Common myeloid progenitor, CD34-positive (primary cell): ENCODE measurements around the gene PTPRG.

ENCODE experiments used
- CTCF ChIA-PET: fragments of 350-600 bp; sonication (Branson Sonifier 250); formaldehyde crosslinking; loops from one replicate; lab custom pipeline; 2021; ENCODE audit warnings: antibody characterized with exemption; lab: Charles Lee
- POLR2A ChIA-PET: fragments of 350-600 bp; sonication (Branson Sonifier 250); formaldehyde crosslinking; loops from one replicate; lab custom pipeline; 2021; ENCODE audit warnings: antibody characterized with exemption; lab: Charles Lee
- DNase-seq, 3 donors: peaks; one replicate each; pipeline versions ENCODE4 v3.0.0 to v3.0.0-alpha.2; 2013
- H3K27ac ChIP-seq, 2 experiments: 1 replicate in 1 of 2; 2 replicates in 1 of 2; pipeline ENCODE4 v1.7.0; 2013; ENCODE audit warnings: inconsistent platforms in 2 of 2, low read length in 2 of 2, mild to moderate bottlenecking in 2 of 2, low read depth in 1 of 2, moderate library complexity in 1 of 2; ENCODE audit not compliant: severe bottlenecking in 2 of 2, insufficient read depth in 1 of 2, poor library complexity in 1 of 2
- H3K27me3 ChIP-seq, 5 experiments: replicated peaks in 2 of 5; 1 replicate in 3 of 5; 2 replicates in 2 of 5; pipeline versions ENCODE4 v1.6.1 to v1.7.0; 2013; ENCODE audit warnings: low read length in 4 of 5, mild to moderate bottlenecking in 2 of 5, moderate library complexity in 2 of 5, inconsistent platforms in 1 of 5; ENCODE audit not compliant: insufficient read depth in 5 of 5, control insufficient read depth in 4 of 5
- H3K36me3 ChIP-seq, 4 experiments: 1 replicate in 2 of 4; 2 replicates in 2 of 4; pipeline versions ENCODE4 v1.6.1 to v1.7.0; 2013; ENCODE audit warnings: low read length in 3 of 4, control low read depth in 1 of 4, mild to moderate bottlenecking in 1 of 4; ENCODE audit not compliant: control insufficient read depth in 4 of 4, insufficient read depth in 4 of 4
- H3K4me1 ChIP-seq, 4 experiments: 1 replicate in 3 of 4; 2 replicates in 1 of 4; pipeline versions ENCODE4 v1.6.1 to v1.7.1; 2013; ENCODE audit warnings: low read length in 3 of 4, mild to moderate bottlenecking in 3 of 4, control low read depth in 1 of 4, inconsistent platforms in 1 of 4, moderate library complexity in 1 of 4; ENCODE audit not compliant: control insufficient read depth in 4 of 4, insufficient read depth in 4 of 4; ENCODE audit errors: control extremely low read depth in 1 of 4
- H3K4me3 ChIP-seq, 7 experiments: 1 replicate in 4 of 7; 2 replicates in 3 of 7; pipeline versions ENCODE4 v1.5.1 to v1.7.0; 2013; ENCODE audit warnings: mild to moderate bottlenecking in 7 of 7, low read length in 6 of 7, moderate library complexity in 6 of 7, inconsistent platforms in 2 of 7, low read depth in 2 of 7, control low read depth in 1 of 7; ENCODE audit not compliant: insufficient read depth in 4 of 7, control insufficient read depth in 1 of 7; ENCODE audit errors: extremely low read depth in 1 of 7
- H3K9me3 ChIP-seq, 5 experiments: 1 replicate in 4 of 5; 2 replicates in 1 of 5; pipeline versions ENCODE4 v1.6.1 to v1.7.1; 2013; ENCODE audit warnings: low read length in 4 of 5, mild to moderate bottlenecking in 2 of 5, inconsistent platforms in 1 of 5, low read depth in 1 of 5, moderate library complexity in 1 of 5; ENCODE audit not compliant: control insufficient read depth in 4 of 5, insufficient read depth in 2 of 5; ENCODE audit errors: control extremely low read depth in 1 of 5
- WGBS: methylation state at CpG from one replicate; pipeline ENCODE4 v1.1.5; 2013; ENCODE audit not compliant: insufficient coverage; 5-methylcytosine and 5-hydroxymethylcytosine counted together

PTPRG gene

GRCh38 chr3:61864886-61865285 is 303.5 kb downstream of the PTPRG start:
- ChIA-PET POLR2A (no interaction called here), CTCF (interaction anchor here (1.3 kb wide), 1 partner anchor 324 kb away, joined by 3 read pairs; no protein-coding TSS in a partner anchor)
- Histone ChIP-seq H3K27me3 (no peaks in the 10 kb centered on the region), H3K36me3 (no peaks in the 10 kb centered on the region), H3K4me1 (no peaks in the 10 kb centered on the region), H3K27ac (no peak overlapping the region), H3K9me3 (no peaks in the 10 kb centered on the region), H3K4me3 (no peak overlapping the region)
- DNase-seq: no peak
- no CpG with 5 or more reads among the region's 1 CpG for WGBS

GRCh38 chr3:61865466-61866152 is 304.2 kb downstream of the PTPRG start:
- Histone ChIP-seq H3K27ac (no peak overlapping the region), H3K36me3 (no peaks in the 10 kb centered on the region), H3K9me3 (no peaks in the 10 kb centered on the region), H3K27me3 (no peaks in the 10 kb centered on the region), H3K4me1 (no peaks in the 10 kb centered on the region), H3K4me3 (no peak overlapping the region)
- WGBS: 95% methylated on average over 6 of the region's 6 CpGs
- no peak for DNase-seq
- ChIA-PET CTCF (interaction anchor here (1.3 kb wide), 1 partner anchor 323 kb away, joined by 3 read pairs; no protein-coding TSS in a partner anchor), POLR2A (interaction anchor here (0.6 kb wide), 1 partner anchor 526 kb away, joined by 4 read pairs; no protein-coding TSS in a partner anchor)

- ChIA-PET POLR2A (no interaction called here), CTCF (interaction anchor here (1.3 kb wide), 1 partner anchor 323 kb away, joined by 3 read pairs; no protein-coding TSS in a partner anchor)
- Histone ChIP-seq H3K4me3 (no peak overlapping the region), H3K36me3 (no peaks in the 10 kb centered on the region), H3K9me3 (no peaks in the 10 kb centered on the region), H3K4me1 (no peaks in the 10 kb centered on the region), H3K27me3 (no peaks in the 10 kb centered on the region), H3K27ac (no peak overlapping the region)
- WGBS: 86% methylated on average over 2 of the region's 2 CpGs
- no peak for DNase-seq
Measured at GRCh38 chr3:61866153-61866542, 304.8 kb downstream of the PTPRG start.

- Histone ChIP-seq H3K4me3 (no peak overlapping the region), H3K27me3 (no peaks in the 10 kb centered on the region), H3K9me3 (peaks cover 0 to 2% (median 0%) of the 10 kb centered on the region in 5 experiments), H3K36me3 (no peaks in the 10 kb centered on the region), H3K27ac (no peak overlapping the region), H3K4me1 (no peaks in the 10 kb centered on the region)
- DNase-seq: no peak
- ChIA-PET CTCF (no interaction called here), POLR2A (no interaction called here)
- WGBS: 90% methylated on average over 5 of the region's 7 CpGs
Measured at GRCh38 chr3:61866961-61867461, 305.6 kb downstream of the PTPRG start.

- WGBS: no CpG with 5 or more reads among the region's 1 CpG
- no peaks in the 10 kb centered on the region for H3K4me1 ChIP-seq
- POLR2A ChIA-PET: no interaction called here
- peaks cover 0 to 2% (median 0%) of the 10 kb centered on the region in 5 experiments for H3K9me3 ChIP-seq
- H3K27ac ChIP-seq: no peak overlapping the region
- H3K36me3 ChIP-seq: no peaks in the 10 kb centered on the region
- no peak overlapping the region for H3K4me3 ChIP-seq
- H3K27me3 ChIP-seq: no peaks in the 10 kb centered on the region
- CTCF ChIA-PET: no interaction called here
- DNase-seq: no peak
Measured at GRCh38 chr3:61868499-61868898, 307.1 kb downstream of the PTPRG start.

- 100% methylated on average over 2 of the region's 6 CpGs for WGBS
- Histone ChIP-seq H3K4me1 (no peaks in the 10 kb centered on the region), H3K4me3 (no peak overlapping the region), H3K36me3 (no peaks in the 10 kb centered on the region), H3K9me3 (peaks cover 0 to 2% (median 0%) of the 10 kb centered on the region in 5 experiments), H3K27me3 (no peaks in the 10 kb centered on the region), H3K27ac (no peak overlapping the region)
- no peak for DNase-seq
- ChIA-PET POLR2A (no interaction called here), CTCF (no interaction called here)
Measured at GRCh38 chr3:61869371-61869770, 308.0 kb downstream of the PTPRG start.

- ChIA-PET POLR2A (no interaction called here), CTCF (interaction anchor here (1.1 kb wide), 1 partner anchor 65 kb away, joined by 3 read pairs; no protein-coding TSS in a partner anchor)
- no peak overlapping the region for H3K4me3 ChIP-seq
- 100% methylated on average over 1 of the region's 2 CpGs for WGBS
- peaks cover 0 to 2% (median 0%) of the 10 kb centered on the region in 5 experiments for H3K9me3 ChIP-seq
- no peaks in the 10 kb centered on the region for H3K4me1 ChIP-seq
- H3K36me3 ChIP-seq: no peaks in the 10 kb centered on the region
- no peaks in the 10 kb centered on the region for H3K27me3 ChIP-seq
- DNase-seq: no peak
- H3K27ac ChIP-seq: no peak overlapping the region
Measured at GRCh38 chr3:61871644-61872043, 310.3 kb downstream of the PTPRG start.
